HG03342 (cell line): ENCODE data around the gene MINDY1.

Source experiments
- ATAC-seq: cut with Tn5 transposase; IDR thresholded peaks from one replicate; pipeline ENCODE4 v1.9.1; 2021; ENCODE audit warnings: mild to moderate bottlenecking, moderate library complexity; ENCODE audit not compliant: unreplicated experiment

MINDY1 gene

DNA sequence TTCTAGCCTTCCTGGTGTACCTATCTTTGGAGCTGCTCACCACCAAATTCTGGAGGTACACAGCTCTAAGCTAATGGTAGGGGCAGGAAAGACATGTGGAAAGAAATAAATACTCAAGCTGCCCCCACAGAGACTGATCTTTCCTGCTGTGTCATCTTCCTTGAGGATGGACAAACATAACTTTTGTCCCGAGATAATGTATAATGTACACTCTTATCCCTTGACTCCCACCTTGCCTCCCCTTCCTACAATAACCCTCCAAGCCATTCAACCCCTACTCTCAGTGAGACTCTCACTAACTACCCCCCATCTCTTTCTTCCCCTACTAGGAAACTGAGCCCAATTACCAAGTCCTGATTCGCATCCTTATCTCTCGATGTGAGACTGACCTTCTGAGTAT, 12.5 kb downstream of the MINDY1 start:
- ATAC-seq, result no peak

DNA sequence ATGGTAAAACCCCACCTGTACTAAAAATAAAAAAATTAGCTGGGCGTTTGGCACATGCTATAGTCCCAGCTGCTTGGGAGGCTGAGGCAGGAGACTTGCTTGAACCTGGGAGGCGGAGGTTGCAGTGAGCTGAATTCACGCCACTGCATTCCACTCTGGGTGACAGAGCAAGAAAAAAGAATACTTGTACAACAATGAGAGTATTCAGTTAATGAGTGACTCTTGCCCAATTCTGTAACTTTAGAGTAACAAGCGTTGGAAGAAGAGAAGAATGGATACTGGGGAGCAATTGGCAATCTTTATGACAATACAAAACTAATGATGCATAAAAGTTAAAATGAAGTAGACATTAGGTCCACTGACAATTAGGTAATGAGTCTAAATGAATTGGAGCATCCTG, 14.1 kb downstream of the MINDY1 start:
- no peak for ATAC-seq

DNA sequence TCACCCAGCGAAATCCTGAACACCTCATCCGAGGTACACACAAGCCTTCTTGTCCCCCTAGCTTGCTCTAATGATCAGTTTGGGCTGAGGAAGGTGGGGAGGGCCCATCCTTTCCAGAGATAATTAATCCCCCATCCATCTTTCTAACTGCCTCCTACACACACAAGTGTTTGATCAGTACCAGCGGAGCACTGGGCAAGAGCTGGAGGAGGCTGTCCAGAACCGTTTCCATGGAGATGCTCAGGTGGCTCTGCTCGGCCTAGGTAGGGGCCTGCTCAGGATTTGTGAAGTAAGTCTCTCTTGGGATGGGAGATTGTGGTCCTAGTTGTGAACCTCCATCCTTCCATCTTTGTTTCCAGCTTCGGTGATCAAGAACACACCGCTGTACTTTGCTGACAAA, 18.8 kb downstream of the MINDY1 start:
- no peak for ATAC-seq

DNA sequence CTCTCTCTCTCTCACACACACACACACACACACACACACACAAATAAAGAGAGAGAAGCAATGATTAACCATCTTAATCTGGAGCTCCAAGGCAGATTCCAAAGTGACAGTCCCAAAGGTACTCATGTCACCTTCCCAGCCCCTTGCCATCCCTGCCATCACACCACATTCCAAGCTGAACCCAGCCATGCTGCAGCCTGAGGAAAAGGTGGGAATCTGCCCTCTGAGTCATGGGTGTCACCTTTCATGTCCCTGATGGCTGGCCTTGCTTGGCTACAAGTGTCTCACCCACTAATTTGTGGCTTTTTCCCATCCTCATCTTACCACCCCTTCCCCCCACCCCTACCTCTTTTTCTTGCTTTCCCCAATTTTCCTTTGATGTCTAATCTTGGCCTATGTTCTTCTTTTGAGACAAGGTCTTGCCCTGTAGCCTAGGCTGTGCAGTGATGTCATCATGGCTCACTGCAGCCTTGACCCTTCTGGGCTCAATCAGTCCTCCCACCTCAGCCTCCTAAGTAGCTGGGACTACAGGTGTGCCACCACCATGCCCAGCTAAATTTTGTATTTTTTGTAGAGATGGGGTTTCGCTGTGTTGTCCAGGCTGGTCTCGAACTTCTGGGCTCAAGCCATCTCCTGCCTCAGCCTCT, 21.4 kb downstream of the MINDY1 start:
- no peak for ATAC-seq

DNA sequence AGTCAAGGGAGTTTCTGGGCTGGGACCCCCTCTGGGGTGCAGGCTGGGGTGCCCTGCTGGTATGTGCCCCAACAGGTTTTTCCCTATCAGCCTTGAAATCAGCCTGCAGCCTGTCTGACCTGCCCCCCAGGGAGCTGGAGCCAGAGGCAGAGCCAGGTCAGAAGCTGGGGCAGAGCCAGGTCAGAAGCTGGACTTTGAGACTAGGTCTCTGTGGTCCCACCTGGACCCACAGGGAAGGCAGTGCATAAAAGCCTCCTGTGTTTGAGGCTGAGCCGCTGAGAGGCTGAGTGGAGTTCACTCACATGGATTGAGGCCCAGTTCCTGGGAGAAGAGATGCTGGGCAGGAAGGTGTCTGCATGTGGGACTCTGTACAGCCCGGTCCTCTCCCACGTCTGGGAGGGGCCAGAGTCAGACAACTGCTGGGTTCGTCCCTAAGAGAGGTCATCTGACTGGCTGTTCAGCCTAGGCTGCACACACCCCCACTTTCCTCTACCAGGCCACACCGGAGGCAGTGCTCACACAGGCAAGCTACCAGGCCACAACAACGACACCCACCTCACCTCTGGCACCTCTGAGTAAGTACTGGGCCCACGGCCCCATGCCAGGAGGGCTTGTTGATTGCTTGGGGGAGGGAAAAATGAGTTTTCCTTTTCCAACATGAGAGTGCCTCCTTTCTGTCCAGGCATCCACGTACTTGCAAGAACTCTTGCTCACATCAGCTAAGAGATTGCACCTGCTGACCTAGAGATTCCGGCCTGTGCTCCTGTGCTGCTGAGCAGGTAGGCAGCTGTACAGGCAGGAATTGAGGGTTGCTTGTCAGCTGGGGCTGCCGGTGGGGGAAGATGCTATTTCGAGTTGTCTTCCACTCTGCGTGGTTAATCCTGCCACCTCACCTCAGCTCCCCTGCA, 24.6 kb downstream of the MINDY1 start, which contains the start of gene ANXA9:
TSS of gene ANXA9 (plus strand) at position 488 of the 908 bp plus-strand sequence. CDS start 814 bp downstream, outside the sequence.
- ATAC-seq, result no peak

DNA sequence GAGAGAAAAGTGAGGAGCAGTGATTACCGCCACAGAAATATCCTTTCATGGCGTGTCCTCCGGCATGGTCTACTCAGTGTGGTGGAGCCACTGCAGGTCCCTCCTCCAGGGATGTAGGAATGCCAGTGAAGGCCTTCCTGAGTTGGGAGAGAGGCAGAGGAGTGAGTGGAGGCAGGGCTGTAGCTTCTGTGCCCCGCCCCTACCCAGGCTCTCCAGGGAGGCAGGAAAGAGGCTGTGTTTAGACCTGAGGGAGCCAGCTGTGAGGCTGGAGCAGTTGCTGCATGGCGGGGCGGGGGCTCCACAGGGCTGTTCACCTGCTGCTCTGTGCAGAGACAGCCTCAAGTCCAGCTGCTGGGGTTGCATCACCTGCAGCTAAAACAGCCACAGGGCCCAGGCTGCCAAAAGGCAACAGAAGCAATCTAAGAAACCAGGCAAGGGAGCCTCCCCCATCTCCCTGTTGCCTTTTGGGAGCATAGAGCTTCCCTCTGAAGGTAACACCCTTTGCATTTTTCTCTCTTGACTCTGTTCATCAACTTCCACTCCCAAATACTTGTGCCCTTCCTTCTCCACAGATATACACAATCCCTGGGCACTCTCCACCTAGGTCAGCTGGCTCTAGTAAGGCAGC, 25.4 kb downstream of the MINDY1 start:
- no peak for ATAC-seq

DNA sequence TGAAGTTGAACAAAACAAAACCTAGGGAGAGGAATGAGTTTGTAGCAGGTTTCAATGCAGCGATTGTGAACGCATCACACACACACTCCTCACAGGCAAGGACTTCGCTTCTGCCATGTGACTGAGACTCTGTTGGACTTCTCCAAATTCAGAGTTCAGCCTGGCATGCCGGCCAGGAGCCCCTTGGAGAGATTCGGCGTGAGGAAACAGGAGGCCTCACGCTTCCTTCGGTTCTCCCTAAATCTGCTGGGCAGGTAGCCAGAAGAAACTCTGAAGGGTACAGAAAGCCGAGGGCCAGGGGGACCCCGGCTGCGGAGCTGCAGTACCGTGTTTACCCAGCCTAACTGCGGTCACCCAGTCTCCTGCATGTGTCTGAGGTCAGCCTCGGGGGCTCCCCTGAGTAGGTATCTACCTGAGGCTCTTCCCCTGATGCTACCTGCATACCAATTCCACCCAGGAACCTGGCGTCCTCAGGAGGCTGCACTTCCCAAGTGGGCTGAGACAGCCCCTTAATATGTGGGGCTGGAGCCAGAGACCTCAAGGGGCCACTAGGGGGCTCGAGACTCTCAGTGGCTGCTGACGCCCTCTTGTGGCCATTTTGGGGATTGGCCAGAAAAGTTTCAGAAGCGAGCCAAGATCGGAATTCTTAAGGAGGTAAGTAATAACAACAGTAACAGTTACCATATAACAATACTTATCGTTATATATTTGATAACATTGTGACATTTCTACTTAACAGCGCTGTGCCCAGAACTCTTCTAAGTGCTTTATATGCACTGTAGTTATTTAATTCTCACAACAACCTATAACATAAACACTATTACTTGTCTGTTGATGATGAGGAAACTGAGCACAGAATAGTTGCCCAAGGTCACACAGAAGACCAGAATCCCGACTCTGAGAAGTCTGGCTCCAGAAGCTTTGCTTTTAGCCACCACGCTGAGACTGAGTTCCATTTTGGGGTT, 27.3 kb downstream of the MINDY1 start:
- ATAC-seq, result peak; percentile 57

DNA sequence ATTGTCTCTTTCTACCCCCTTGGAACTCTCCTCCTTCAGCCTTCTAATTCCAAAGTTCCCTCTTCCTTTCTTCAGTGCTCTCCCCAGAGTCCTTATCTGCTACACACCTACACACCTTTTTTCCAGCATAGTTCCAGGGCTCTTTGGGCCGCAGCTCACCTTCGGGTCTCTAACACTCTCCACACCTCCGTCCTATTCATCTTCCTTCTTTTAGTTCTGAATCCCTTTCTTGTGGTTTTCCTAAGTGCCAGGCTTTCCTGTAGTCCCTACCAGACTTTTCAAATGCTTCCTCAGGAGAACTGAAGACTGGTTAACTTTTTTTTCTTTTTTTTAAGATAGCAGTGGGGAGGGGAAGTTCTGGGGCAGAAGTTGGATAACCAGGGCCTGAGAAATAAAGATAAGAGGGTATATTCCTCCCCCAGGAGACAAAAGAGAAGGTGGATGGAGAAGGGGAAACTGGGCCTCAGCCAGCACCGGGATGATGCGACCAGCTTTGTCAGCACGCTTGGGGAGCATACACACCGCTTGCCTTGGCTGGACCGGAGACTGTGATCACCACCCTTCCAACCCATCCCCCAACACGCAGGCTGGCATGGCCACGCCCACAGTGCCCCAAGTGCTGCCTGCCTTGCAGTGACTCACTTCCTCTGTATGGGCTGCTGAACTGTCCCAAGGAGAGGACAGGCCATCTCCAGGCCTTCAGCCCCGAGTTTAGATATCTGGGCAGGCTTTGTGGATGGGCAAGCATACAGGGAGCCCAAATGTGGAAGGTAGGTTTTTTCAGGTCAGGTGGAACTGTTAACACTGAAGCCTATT, 29.6 kb downstream of the MINDY1 start:
- no peak for ATAC-seq

DNA sequence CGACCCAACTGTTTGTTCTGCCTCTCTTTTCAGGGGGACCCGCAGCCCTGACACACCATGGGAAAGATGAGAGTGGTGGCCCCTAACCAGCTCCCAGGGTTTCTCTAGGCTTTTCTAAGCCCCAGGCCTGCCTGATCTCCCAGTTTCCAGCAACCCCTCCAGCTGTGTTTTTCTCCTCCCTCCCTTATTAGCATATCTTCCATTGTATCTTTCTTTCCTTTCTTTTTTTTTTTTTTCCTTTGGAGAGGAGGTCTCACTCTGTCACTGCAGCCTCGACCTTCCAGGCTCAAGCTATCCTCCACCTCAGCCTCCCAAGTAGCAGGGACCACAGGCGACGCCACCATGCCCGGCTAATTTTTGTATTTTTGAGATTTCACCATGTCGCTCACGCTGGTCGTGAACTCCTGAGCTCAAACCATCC, 30.3 kb downstream of the MINDY1 start:
- ATAC-seq, result no peak

DNA sequence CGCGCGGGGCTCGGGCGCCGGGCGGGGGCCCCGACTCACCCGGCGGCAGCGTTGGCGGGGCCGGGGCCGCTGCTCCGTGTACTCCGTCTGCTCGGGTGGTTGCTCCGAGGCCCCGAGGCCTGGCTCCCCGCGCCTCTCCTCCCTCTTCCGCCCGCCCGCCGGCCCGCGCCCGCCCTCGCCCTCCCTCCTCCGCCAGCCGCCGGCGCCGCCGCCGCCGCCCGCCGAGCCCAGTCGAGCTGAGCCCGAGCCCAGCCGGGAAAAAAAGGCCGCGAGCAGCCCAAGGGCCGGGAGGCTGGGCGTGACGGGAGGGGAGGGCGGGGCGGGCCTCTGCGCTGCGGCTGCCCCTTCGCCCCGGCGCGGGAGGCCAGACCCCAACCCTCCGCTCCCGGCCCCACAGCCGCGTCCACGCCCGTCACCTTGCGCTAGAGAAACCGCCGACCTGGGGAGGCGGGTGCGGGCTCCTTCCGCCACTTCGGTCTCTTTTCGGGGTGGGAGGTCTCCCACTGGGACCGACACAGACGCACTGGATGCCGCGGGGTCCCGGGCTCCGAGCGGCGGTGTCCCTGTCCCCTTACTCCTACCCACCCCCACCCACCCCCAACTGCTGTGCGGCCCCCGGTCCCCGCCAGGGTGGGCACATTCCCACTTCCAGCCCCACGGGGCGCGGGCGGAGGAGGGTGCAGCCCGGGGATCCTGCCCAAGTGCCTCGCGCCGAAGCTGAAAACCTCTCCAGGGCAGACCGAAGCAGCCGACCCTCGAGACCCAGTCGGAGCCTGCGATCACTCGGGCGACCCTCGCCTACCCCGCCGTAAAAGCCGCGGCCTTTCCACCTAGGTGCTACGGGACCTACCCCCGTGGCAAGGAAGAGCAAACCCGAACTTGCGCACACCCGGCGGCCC, 31.9 kb downstream of the MINDY1 start, which contains the start of gene CERS2:
TSS of gene CERS2 (minus strand) at position 256 of the 899 bp plus-strand sequence. CDS start 5,745 bp downstream, outside the sequence.
- ATAC-seq, result peak; percentile 45

DNA sequence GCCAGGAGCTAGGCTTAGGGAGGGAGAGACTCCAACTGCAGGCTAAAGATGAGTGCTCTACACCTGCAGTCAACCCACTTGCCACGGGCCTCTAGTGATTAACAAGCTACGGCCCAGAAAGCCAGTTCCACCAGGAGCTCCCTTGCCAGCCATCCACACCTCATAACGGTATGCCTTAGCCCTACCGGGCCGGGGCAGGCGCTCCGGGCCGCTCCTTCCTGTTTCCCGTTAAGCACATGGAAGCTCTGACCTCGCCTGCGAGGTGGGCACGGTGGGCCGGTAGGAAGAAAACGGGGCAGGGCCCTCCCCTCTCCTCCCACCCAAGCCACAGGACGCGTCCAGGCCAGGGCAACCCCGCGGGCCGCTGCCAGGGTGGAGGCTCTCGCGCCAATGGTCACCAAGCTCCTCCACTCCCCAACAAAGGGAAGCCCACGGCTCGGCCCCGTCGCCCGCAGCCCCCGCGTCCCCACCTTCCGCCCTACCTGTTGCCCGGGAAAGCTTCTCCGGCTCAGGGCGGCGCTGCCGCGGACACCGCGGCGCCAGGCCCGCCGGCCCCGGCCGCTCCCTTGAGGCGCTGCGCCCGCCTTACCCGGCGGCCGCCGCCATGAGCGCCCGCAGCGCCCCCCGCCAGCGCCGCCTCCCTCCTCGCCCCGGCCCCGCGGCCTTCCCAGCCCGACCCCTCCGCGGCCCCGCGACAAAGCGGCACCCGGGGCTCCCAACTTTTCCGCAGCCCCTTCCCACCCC, 32.7 kb downstream of the MINDY1 start:
- ATAC-seq, result peak; percentile 40

DNA sequence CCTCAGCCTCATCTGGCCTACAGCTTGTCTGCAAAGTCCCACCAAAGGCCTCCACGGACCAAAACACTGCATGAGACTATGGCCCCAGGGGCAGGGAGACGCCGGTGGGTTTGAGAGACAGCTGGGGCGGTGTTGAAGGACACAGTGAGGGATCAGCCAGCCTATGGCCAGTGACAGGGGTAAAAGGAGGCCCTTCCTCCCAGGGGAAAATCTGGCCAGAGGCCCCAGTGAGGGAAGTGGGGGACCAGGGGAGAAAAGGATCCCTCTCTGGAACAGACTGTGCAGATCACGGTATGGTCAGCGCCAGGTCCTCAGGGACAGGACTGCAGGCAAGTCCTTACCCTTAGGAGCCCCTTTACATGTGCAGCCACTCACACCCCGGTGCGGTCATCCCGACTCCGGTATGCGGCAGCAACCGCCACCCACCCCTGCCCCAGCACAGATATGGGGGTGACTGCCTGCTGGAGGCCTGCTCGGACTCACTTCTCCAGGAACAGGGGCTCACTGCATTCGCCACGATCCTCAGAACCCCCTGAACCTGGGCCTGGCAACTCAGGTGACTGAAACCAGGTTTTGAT, 33.4 kb downstream of the MINDY1 start:
- no peak for ATAC-seq

DNA sequence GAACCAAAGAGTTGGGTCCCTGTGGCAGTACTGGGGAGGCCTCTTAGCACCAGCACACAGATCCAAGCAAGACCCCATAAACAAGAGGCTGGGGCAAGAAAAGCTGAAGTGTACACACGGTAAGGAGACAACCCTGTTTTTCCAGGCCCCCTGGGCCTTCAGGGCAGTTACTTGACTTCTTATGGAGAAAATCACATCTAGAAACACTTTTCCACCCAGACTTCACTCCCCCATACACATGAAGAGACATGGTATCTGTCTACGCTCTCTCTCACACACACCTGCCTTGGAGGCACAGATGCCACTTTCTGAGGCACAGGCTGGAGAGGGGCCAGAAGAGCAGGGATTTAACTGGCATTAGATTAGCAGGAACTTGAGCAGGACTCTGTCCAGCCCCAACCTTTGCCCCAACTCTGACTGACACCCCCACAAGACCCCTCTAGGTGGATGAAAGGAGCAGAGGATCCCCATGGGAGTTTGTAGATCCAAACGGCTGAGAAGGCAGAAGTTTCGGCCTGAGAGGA, 34.2 kb downstream of the MINDY1 start:
- no peak for ATAC-seq

DNA sequence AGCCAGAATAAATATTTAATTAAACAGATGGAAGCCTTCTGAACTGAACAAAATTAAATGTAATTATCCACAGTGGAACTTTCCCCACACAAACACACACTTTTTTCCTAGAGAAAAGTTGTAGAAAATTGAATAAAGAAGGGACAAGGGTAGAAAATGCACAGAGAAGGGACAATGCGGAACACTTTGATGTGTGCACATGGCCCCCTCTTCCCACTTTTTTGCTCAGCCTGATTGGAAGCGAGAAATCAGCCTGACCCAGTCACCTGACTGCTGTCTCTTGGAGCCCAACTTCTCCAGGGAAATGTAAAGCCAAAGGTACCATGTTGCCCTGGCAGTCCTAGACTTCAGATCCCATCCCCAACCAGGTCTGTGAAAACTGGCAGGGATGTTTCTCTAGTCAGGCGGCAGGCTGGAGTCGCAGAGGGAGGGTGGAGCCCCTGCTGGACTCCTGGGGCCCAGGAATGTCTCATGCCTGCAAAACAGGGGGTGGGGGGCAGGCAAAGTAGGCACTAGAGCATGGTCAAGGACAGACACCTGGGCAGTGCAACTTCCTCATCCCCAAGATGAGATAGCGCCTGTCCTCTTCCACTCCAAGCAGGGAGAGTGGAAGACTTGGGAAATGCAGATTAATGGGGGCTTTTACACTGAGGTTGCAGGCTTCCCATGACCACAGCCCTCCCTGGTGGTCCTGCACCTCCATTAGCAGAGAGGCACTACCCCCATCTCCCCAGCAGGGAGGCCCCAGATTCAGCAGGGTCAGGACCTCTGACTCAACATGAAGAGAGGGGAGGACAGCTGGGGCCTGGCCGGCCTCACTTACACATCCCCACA, 34.9 kb downstream of the MINDY1 start:
- no peak for ATAC-seq

DNA sequence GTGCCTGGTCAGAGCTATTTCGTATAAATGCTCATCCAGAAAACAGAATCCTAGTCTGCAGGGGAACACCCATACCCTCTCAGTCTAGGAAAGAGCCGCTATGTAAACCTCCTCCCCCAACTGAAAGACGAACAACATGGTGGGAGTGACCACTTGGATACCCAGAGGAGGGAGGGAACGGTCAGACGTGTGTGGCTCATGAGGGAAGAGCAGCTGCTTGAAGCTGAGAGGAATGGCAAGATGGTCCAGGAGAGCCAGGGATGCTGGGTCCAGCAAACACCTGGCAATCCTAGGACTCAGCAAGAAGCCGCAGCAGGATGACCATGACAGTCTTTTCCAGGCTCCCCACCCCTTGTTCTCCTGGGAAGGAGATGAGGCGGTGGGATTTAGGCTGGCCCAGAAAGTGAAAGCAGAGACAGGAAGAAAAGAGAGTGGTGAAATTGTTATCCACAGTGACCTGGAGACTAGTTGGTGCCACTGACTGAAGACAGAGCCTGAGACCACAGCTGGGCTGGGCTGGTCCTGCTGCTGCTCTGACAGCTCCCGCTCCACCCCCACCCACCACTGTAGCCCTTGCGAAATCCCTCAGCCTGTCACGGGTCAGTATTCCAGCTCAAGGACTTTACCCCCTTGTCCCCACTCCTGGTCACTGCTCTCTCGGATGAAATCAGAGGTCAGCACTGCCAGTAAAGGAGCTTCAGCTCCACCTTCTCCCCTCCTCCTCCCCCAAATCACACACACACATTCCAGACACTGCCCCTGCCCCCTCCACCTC, 35.7 kb downstream of the MINDY1 start:
- no peak for ATAC-seq

DNA sequence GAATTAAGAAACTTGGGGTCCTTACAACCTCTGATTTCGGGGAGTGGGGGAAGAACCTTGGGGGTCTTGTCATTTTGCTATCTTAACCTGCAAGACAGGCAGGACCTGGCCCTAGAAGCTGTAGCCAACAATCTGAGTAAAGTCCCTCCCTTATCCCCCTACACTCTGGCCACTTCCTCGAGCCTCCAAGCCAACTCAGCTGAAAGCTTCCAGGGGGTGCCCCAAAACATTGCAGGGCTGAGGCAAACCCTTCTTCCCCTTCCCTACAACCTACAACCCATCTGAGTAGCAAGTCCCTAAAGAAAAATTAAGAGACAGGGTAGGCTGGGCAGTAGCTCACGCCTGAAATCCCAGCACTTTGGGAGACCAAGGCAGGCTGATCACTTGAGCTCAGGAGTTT, 37.1 kb downstream of the MINDY1 start:
- no peak for ATAC-seq
